Left ventricle myocardium inferior (tissue), 1 donor: ENCODE data around the gene TPD52L1. TPM values are rescaled to one million over a fixed set of nuclear protein-coding genes. Genes with fewer than 3 reads are reported as not detected.

Experiments used
- DNase-seq: peaks from one replicate; pipeline ENCODE4 v3.0.0-alpha.2; 2020
- H3K27ac ChIP-seq: fragments of 200-600 bp; replicated peaks from 2 replicates; pipeline ENCODE4 v1.8.0; 2021
- H3K27me3 ChIP-seq: fragments of 200-600 bp; 2 replicates; pipeline ENCODE4 v1.8.0; 2021; ENCODE audit warnings: low read depth
- H3K36me3 ChIP-seq: fragments of 200-600 bp; 2 replicates; pipeline ENCODE4 v1.8.0; 2021
- H3K4me1 ChIP-seq: fragments of 200-600 bp; 2 replicates; pipeline ENCODE4 v1.8.0; 2021
- H3K4me3 ChIP-seq: fragments of 200-600 bp; 2 replicates; pipeline ENCODE4 v1.8.0; 2021; ENCODE audit warnings: mild to moderate bottlenecking, moderate library complexity
- H3K9me3 ChIP-seq: fragments of 200-600 bp; replicated peaks from 2 replicates; pipeline ENCODE4 v1.8.0; 2021
- CTCF ChIP-seq: fragments of 200-600 bp; IDR thresholded peaks from 2 replicates; pipeline ENCODE4 v1.8.0; 2021; ENCODE audit warnings: antibody characterized with exemption, mild to moderate bottlenecking, borderline replicate concordance
- intact Hi-C: fragments of 100-400 bp; cut with micrococcal nuclease; formaldehyde crosslinking; loops from one replicate; pipeline ENCODE4 v1.11.0; 2022
- total RNA-seq: library from RNA; stranded (reverse); fragmentation: NEBNext Ultra II Directional; extraction: Animal tissue kit (Norgen Biotek cat#: 25700); gene quantifications from one replicate; pipeline ENCODE4 v1.2.1, GENCODE V29; 2021
- donor health status: DM: no; HTN: yes; CAD: no; lungs with severe emphysema.

Gene TPD52L1
- total RNA-seq, 1 donor from 2014 or later: 64.0 TPM

- peaks cover 77% of the 10 kb centered on the region for H3K4me1 ChIP-seq
- intact Hi-C loops: no loop called here
- H3K27me3 ChIP-seq: no peaks in the 10 kb centered on the region
- H3K36me3 ChIP-seq: no peaks in the 10 kb centered on the region
- no peaks in the 10 kb centered on the region for H3K9me3 ChIP-seq
- DNase-seq: no peak
- peak; percentile 7 for TF ChIP-seq CTCF
- H3K27ac ChIP-seq: no peak overlapping the region
- H3K4me3 ChIP-seq: no peak overlapping the region
Measured at GRCh38 chr6:125192610-125192930, 39.0 kb downstream of the TPD52L1 start.

- H3K4me1 ChIP-seq: peaks cover 79% of the 10 kb centered on the region
- no peak for DNase-seq
- H3K4me3 ChIP-seq: no peak overlapping the region
- no peak overlapping the region for H3K27ac ChIP-seq
- H3K9me3 ChIP-seq: no peaks in the 10 kb centered on the region
- no peaks in the 10 kb centered on the region for H3K27me3 ChIP-seq
- H3K36me3 ChIP-seq: no peaks in the 10 kb centered on the region
- intact Hi-C loops: no loop called here
- no peak for TF ChIP-seq CTCF
Measured at GRCh38 chr6:125193208-125193607, 39.6 kb downstream of the TPD52L1 start.

- H3K9me3 ChIP-seq: no peaks in the 10 kb centered on the region
- H3K36me3 ChIP-seq: no peaks in the 10 kb centered on the region
- no peak for DNase-seq
- peaks cover 69% of the 10 kb centered on the region for H3K4me1 ChIP-seq
- intact Hi-C loops: no loop called here
- no peaks in the 10 kb centered on the region for H3K27me3 ChIP-seq
- H3K4me3 ChIP-seq: no peak overlapping the region
- H3K27ac ChIP-seq: peak overlapping the region; percentile 87
- no peak for TF ChIP-seq CTCF
Measured at GRCh38 chr6:125194941-125195340, 41.4 kb downstream of the TPD52L1 start.

- TF ChIP-seq CTCF: no peak
- DNase-seq: no peak
- Histone ChIP-seq H3K27ac (peak overlapping the region; percentile 87), H3K36me3 (no peaks in the 10 kb centered on the region), H3K9me3 (no peaks in the 10 kb centered on the region), H3K4me1 (peaks cover 66% of the 10 kb centered on the region), H3K4me3 (no peak overlapping the region), H3K27me3 (no peaks in the 10 kb centered on the region)
- intact Hi-C loops: no loop called here
Measured at GRCh38 chr6:125195526-125195925, 42.0 kb downstream of the TPD52L1 start.

- H3K27me3 ChIP-seq: no peaks in the 10 kb centered on the region
- peak overlapping the region; percentile 37 for H3K4me3 ChIP-seq
- H3K36me3 ChIP-seq: no peaks in the 10 kb centered on the region
- DNase-seq: no peak
- intact Hi-C loops: no loop called here
- peaks cover 61% of the 10 kb centered on the region for H3K4me1 ChIP-seq
- peak overlapping the region; percentile 87 for H3K27ac ChIP-seq
- no peak for TF ChIP-seq CTCF
- H3K9me3 ChIP-seq: no peaks in the 10 kb centered on the region
Measured at GRCh38 chr6:125196613-125197012, 43.0 kb downstream of the TPD52L1 start.

GRCh38 chr6:125197795-125198269, 44.3 kb downstream of the TPD52L1 start:
- Histone ChIP-seq H3K36me3 (no peaks in the 10 kb centered on the region), H3K9me3 (no peaks in the 10 kb centered on the region), H3K27ac (peak overlapping the region; percentile 87), H3K4me1 (peaks cover 58% of the 10 kb centered on the region), H3K4me3 (peak overlapping the region; percentile 37), H3K27me3 (no peaks in the 10 kb centered on the region)
- intact Hi-C loops: no loop called here
- DNase-seq: peak; percentile 63
- TF ChIP-seq CTCF: no peak
